Loucy (cell line): ENCODE measurements around the gene ADD1.

Experiments
- H2AFZ ChIP-seq: fragments of 200-600 bp; sonication (generic); 2 replicates; pipeline ENCODE4 v1.6.0; 2016; ENCODE audit warnings: antibody characterized with exemption, mild to moderate bottlenecking, low read length, moderate library complexity
- H3F3A ChIP-seq: fragments of 200-600 bp; 2 replicates; pipeline ENCODE4 v1.6.0; 2016; ENCODE audit warnings: antibody characterized with exemption, low read depth, mild to moderate bottlenecking
- H3K27me3 ChIP-seq: fragments of 200-600 bp; sonication (generic); 2 replicates; pipeline ENCODE4 v1.6.1; 2014; ENCODE audit warnings: low read length, mild to moderate bottlenecking; ENCODE audit not compliant: insufficient read depth, poor library complexity, severe bottlenecking
- H3K36me3 ChIP-seq: fragments of 200-600 bp; sonication (generic); 2 replicates; pipeline ENCODE4 v1.6.1; 2016; ENCODE audit warnings: low read length; ENCODE audit not compliant: insufficient read depth
- H3K4me1 ChIP-seq: fragments of 200-600 bp; sonication (generic); 2 replicates; pipeline ENCODE4 v1.5.1; 2014; ENCODE audit warnings: low read length, mild to moderate bottlenecking; ENCODE audit not compliant: insufficient read depth, poor library complexity, severe bottlenecking
- H3K4me2 ChIP-seq: fragments of 200-600 bp; sonication (generic); 2 replicates; pipeline ENCODE4 v1.6.0; 2014; ENCODE audit warnings: antibody characterized with exemption, low read length, low read depth, mild to moderate bottlenecking; ENCODE audit not compliant: poor library complexity, severe bottlenecking
- H3K4me3 ChIP-seq: fragments of 200-600 bp; sonication (generic); 2 replicates; pipeline ENCODE4 v1.5.1; 2014; ENCODE audit warnings: low read length, mild to moderate bottlenecking, mixed read lengths; ENCODE audit not compliant: poor library complexity, severe bottlenecking
- H3K79me2 ChIP-seq: fragments of 200-600 bp; sonication (generic); 2 replicates; pipeline ENCODE4 v1.6.1; 2014; ENCODE audit warnings: low read length; ENCODE audit not compliant: insufficient read depth
- H3K9ac ChIP-seq: fragments of 200-600 bp; sonication (generic); 2 replicates; pipeline ENCODE4 v1.6.0; 2014; ENCODE audit warnings: mild to moderate bottlenecking, low read depth, low read length, moderate library complexity; ENCODE audit not compliant: poor library complexity, severe bottlenecking
- H3K9me2 ChIP-seq: fragments of 200-600 bp; sonication (generic); replicated peaks from 2 replicates; pipeline ENCODE4 v1.6.1; 2016; ENCODE audit warnings: low read depth, low read length, mixed read lengths
- H3K9me3 ChIP-seq: fragments of 200-600 bp; sonication (generic); 2 replicates; pipeline ENCODE4 v1.6.1; 2014; ENCODE audit warnings: mild to moderate bottlenecking, antibody characterized with exemption, low read length, low read depth; ENCODE audit not compliant: insufficient read depth
- H4K20me1 ChIP-seq: fragments of 200-600 bp; sonication (generic); 2 replicates; pipeline ENCODE4 v1.6.0; 2014; ENCODE audit warnings: antibody characterized with exemption, low read length, mild to moderate bottlenecking; ENCODE audit not compliant: insufficient read depth, poor library complexity, severe bottlenecking
- EZH2phosphoT487 ChIP-seq: fragments of 200-600 bp; IDR thresholded peaks from 2 replicates; pipeline ENCODE4 v1.6.1; 2018; ENCODE audit warnings: antibody characterized with exemption, mild to moderate bottlenecking, moderate library complexity, borderline replicate concordance
- TF ChIP-seq, protein P1 (sequence below): fragments of 200-600 bp; sonication (generic); conservative IDR thresholded peaks from 2 replicates; pipeline ENCODE4 v1.5.1; 2014; ENCODE audit warnings: mild to moderate bottlenecking, antibody characterized with exemption, low read length

Gene ADD1

GRCh38 chr4:2837904-2838496 is 5.6 kb upstream of the ADD1 start:
- Histone ChIP-seq H3K9me3 (no peaks in the 10 kb centered on the region), H3K36me3 (peaks cover 8% of the 10 kb centered on the region; the same call in 1 of the 2 replicates), H3K9ac (peak overlapping the region; percentile 65), H3K27me3 (no peaks in the 10 kb centered on the region), H3K79me2 (peaks cover 22% of the 10 kb centered on the region; the same call in 1 of the 2 replicates), H3F3A (peaks cover 14% of the 10 kb centered on the region), H3K9me2 (no peaks in the 10 kb centered on the region), H3K4me1 (peaks cover 56% of the 10 kb centered on the region), H2AFZ (peak overlapping the region; percentile 57; the same call in 1 of the 2 replicates), H4K20me1 (peaks cover 8% of the 10 kb centered on the region), H3K4me2 (peak overlapping the region; percentile 99), H3K4me3 (peak overlapping the region; percentile 71)
- TF ChIP-seq, protein P1, sequence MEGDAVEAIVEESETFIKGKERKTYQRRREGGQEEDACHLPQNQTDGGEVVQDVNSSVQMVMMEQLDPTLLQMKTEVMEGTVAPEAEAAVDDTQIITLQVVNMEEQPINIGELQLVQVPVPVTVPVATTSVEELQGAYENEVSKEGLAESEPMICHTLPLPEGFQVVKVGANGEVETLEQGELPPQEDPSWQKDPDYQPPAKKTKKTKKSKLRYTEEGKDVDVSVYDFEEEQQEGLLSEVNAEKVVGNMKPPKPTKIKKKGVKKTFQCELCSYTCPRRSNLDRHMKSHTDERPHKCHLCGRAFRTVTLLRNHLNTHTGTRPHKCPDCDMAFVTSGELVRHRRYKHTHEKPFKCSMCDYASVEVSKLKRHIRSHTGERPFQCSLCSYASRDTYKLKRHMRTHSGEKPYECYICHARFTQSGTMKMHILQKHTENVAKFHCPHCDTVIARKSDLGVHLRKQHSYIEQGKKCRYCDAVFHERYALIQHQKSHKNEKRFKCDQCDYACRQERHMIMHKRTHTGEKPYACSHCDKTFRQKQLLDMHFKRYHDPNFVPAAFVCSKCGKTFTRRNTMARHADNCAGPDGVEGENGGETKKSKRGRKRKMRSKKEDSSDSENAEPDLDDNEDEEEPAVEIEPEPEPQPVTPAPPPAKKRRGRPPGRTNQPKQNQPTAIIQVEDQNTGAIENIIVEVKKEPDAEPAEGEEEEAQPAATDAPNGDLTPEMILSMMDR: no peak
- TF ChIP-seq EZH2phosphoT487: no peak

- Histone ChIP-seq H4K20me1 (peaks cover 8% of the 10 kb centered on the region), H2AFZ (no peak overlapping the region), H3K9me2 (no peaks in the 10 kb centered on the region), H3K4me3 (peak overlapping the region; percentile 71), H3F3A (peaks cover 14% of the 10 kb centered on the region), H3K36me3 (peaks cover 1% of the 10 kb centered on the region; the same call in 1 of the 2 replicates), H3K9me3 (no peaks in the 10 kb centered on the region), H3K9ac (peak overlapping the region; percentile 65), H3K4me2 (peak overlapping the region; percentile 99), H3K79me2 (peaks cover 27% of the 10 kb centered on the region; the same call in 1 of the 2 replicates), H3K27me3 (no peaks in the 10 kb centered on the region), H3K4me1 (peaks cover 54% of the 10 kb centered on the region)
- TF ChIP-seq, protein P1: no peak
- TF ChIP-seq EZH2phosphoT487: no peak
These were observed 4.6 kb upstream of the ADD1 start for GRCh38 chr4:2839060-2839459.

DNA sequence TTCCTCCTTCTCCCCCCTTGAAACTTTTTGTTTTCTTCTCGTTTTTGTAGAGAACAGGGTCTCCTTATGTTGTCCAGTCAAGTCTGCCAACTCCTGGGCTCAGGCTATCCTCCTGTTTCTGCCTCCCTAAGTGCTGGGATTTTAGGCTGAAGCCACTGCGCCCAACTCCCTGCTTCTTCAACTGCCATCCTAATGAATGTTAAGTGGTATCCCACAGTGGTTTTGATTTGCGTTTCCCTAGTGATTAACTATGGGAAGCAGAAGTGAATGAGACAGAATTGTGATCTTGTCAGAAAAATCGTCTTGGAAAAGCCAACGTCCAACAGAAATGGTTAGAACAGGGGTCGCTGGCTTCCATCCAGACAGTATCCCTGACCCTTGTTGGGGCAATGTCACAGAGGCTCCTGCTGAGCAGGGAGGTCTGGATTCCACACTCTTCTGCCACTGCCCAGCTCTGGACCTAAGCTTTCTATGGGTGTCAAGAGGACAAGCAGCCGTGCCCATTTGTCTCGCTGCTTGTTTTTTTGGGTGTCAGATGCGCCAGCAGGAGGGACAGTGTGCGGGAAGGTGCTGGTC is 869 bp upstream of the ADD1 start:
- no peaks in the 10 kb centered on the region for H3K27me3 ChIP-seq
- H4K20me1 ChIP-seq: peaks cover 30% of the 10 kb centered on the region
- H3K4me2 ChIP-seq: peak overlapping the region; percentile 87
- no peaks in the 10 kb centered on the region for H3K9me3 ChIP-seq
- no peaks in the 10 kb centered on the region for H3K9me2 ChIP-seq
- peaks cover 41% of the 10 kb centered on the region for H3K4me1 ChIP-seq
- TF ChIP-seq, protein P1: no peak
- TF ChIP-seq EZH2phosphoT487: no peak
- H3F3A ChIP-seq: peaks cover 10% of the 10 kb centered on the region
- peak overlapping the region; percentile 93 for H2AFZ ChIP-seq
- H3K79me2 ChIP-seq: peaks cover 48% of the 10 kb centered on the region
- peak overlapping the region; percentile 99 for H3K4me3 ChIP-seq
- peak overlapping the region; percentile 81 for H3K9ac ChIP-seq
- H3K36me3 ChIP-seq: no peaks in the 10 kb centered on the region
